Airway epithelial cell (primary cell): Measurements from ENCODE around the gene RND2. TPM values are rescaled to one million over a fixed set of nuclear protein-coding genes. Genes with fewer than 3 reads are reported as not detected.

Source experiments
- total RNA-seq: library from RNA; depleted of rRNA; stranded (reverse); fragments of >200 nt; gene quantifications from 2 replicates; pipeline ENCODE4 v1.2.3, GENCODE V29; 2015

The RND2 gene, protein sequence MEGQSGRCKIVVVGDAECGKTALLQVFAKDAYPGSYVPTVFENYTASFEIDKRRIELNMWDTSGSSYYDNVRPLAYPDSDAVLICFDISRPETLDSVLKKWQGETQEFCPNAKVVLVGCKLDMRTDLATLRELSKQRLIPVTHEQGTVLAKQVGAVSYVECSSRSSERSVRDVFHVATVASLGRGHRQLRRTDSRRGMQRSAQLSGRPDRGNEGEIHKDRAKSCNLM
- under 0.01 and 0.21 TPM in 2 replicates for total RNA-seq

DNA sequence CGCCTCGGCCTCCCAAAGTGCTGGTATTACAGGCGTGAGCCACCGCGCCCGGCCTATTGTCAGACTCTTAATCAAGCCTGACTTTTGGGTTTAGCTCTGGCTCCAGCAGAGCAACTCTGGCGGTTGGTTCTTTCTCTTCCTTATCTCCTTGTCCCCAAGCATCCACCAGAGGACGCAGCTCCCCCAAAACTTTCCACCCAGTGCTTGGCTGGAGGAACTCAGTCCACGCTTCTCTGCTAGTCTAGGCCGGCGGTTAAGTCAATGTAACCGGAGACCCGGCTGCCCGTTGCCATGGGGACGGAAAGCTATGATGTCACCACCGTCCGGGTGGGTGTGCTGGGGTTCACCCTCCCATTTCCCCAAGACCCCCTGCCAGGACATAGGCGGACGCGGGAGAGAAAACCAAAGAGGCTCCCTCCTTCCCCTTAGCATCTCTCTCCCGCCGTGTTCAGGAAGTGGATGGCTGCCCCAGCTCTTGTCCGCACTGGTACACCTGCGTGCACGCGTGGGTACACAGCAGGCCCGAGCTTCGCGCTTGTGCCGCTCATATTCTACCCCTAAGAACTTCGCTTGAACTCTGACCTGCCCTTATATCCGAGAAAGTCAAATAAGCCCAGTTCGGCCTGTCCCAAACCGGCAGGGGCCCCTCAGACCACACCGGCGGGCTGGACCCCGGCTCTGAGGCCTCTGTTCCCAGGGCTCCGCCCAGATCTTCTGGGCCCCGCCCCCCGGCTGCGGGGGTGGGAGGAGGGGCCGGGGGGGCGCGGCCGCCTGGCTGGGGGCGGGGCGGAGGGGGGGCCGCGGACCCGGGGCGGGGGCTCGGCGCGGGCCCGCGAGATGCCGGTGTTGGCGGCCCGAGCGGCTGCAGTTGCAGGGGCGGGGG is at the start of gene RND2:
RND2 (plus strand) TSS at position 825 of the 883 bp plus-strand sequence. CDS start 117 bp downstream, outside the sequence.

DNA sequence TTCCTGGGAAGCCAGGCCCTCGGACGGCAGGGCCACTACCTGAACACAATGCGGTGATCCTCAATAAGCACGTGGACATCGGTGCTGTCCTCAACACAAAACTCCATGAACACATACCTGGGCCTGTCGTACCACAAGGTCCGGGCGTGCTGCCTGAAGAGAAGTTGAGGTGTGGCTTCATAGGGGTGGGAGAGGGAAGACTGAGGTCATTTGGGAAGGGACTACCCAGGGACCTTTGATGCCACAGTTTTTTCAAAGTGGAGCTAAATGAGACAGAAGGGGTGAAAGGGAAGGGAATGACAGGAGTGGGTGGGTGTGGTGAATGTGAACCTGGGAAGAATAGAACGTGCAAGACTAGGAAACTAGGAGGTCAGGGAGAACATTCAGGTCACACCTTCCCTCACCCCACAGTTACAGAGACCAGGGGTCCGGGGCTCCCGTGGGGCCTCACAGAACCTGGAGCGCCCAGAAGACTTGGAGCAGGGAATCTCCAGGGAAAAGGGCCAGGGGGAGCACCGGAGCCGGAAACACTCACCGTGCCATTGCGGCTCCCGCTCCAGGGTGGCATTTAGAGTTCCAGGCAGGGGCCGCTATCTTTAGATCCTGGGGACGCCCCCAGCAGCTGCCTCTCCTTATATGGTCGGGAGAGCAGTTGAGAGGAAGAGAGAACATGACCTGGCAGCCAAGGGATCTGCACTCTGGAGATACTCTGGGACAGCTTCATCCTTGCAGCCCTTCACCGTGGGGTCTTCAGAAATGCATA is 45.3 kb upstream of the RND2 start, which contains the start of gene PTGES3L:
PTGES3L (minus strand) TSS at position 570 of the 763 bp plus-strand sequence; CDS start at position 543, 27 bp downstream.

DNA sequence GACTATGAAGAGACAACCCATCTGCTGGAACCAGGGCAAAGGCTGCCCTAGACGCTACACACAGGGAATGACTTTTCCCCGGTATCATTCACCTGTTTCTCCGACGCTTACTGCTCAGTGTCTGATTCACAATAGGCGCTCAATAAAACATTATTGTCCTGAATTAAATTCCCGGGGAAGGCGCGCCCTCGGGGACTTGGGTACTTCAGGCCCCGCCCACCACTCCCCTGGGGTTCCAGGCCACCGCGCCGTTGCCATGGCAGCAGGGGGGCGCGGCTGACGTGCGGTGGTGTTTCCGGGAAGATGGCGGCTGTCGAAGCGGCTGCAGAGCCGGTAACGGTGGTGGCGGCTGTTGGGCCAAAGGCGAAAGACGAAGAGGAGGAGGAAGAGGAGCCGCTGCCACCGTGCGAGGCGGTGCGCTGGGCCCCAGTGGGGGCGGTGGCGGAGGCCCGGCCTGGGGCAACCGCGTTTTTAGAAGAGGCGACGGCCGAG is 44.7 kb upstream of the RND2 start, which contains the start of gene RUNDC1:
RUNDC1 (plus strand) TSS at position 292 of the 492 bp plus-strand sequence; CDS start at position 304, 12 bp downstream.

DNA sequence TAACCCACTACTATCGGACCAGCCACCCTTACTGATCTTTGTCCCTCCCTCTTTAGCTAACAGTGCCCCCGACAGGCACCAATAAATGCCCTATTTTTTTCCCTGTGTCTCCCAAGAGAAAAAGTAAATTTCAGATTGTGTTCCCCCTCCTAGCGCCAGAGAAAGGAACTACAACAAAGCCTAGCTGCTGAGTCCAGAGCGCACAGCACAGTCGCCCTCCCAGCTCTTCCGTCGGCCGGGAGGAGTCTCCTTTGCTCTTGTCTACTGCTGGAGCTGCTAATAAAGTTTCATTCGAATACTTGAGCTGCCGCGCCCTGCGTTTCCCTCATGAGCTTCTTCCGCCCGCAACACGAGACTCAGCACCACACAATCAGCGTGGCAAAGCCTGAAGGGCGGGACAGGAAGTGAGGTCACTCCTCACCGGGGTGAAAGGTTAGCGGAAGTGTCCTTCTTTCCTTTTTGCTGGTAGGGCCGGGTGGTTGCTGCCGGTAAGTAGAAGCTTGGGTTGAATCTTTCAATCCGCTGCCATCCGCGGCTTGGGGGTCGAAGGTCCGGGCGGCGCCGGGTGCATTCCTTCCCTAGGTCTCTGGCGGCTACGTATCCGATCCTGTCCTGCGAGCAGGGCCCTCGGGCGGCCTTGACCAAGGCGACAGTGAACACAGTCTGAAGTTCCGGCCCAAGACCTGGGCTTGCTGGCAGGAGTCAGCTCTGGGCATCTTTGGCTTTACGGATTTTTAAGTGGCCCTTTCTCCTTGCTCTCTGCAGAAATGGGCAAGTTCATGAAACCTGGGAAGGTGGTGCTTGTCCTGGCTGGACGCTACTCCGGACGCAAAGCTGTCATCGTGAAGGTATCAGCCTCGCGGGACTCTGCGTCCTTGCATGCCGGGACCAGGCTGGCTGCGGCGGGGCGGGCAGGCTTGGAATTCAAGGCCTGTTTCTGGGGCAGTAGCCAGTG is 26.8 kb upstream of the RND2 start, which contains the start of gene RPL27:
RPL27 (plus strand) TSS at position 436 of the 955 bp plus-strand sequence; CDS start at position 768, 332 bp downstream.

DNA sequence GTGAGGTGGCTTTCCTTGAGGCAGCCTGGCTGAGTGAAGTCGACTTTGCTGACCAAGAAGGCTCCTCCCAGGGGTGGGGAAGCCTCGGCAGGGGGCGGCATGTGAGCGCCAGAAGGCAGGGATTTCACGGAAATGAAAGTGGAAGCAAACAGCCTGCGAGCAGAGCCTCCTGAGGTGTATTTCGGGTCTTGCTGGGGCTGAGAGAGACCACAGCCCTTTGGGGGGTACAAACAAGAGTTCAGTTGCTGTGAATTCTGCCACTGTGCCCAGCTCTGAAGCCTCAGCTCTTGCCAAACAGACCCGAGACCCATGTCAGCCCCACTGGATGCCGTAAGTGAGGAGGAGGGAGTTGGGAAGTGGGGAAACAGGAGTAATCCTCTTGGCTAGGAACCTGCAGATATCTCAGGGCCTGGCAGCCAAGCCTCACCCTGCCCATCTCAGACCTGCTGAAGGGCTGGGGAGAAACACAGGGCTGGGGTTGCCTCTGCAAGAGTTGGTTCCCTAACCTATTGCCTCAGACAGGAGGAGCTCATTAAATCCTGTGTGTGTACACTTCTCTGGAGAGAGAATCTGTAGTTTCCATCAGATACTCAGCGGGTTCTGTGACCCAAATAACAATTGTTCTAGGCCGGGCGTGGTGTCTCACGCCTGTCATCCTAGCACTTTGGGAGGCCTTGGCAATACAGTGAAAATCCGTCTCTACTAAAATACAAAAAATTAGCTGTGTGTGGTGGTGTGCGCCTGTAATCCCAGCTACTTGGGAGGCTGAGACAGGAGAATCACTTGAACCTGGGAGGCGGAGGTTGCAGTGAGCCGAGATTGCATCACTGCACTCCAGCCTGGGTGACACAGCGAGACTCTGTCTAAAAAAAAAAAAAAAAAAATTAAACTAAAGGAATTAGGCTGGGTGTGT is 18.1 kb upstream of the RND2 start, which contains the start of gene IFI35:
IFI35 (plus strand) TSS at position 146 of the 913 bp plus-strand sequence; CDS start at position 310, 164 bp downstream.

DNA sequence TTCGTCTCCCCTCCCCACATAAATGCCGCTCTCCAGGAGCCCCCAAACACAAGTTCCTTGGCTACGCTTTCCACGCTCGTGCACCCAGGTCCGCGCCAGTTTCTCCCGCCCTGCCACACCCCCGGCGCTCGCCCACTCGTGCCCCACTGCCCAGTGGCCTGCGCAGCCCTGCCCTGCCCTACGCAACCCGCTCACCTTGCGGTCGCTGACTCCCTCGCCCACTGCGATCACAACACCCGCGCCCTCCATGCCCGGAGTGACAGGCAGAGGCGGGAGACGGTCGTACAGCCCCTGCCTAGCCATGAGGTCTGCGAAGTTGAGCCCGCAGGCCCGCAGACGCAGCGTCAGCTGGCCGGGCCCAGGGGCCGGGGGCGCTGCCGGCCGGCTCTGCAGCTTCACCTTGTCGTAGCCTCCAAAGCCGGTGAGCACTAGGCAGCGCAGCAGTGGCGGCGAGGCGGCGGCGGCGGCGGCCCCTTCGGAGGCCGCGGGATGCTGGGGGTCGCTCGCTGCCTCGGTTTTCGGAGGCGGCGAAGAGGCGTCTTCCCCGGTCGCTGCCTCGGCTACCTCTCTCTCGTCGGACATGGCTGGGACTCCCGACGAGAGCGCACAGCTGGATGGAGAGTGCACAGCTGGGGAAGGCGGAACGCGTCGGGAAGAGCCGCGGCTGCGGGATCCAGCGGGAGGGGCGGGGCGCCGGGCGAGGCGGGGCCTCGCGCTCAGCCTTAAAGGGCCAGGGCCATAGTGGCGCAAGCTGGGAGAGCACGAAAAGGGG is 3.1 kb upstream of the RND2 start, which contains the start of gene VAT1:
VAT1 (minus strand) TSS at position 645 of the 772 bp plus-strand sequence; CDS start at position 582, 63 bp downstream.

Other genes starting within 250 kb of the RND2 start
- 0.09 TPM in 1 of 2 replicates, not detected in the other for gene WNK4, start 244.6 kb upstream of the RND2 start, total RNA-seq
- 78.8 and 81.6 TPM in 2 replicates for gene COA3, start 226.5 kb upstream of the RND2 start, total RNA-seq
- gene CNTD1, start 226.4 kb upstream of the RND2 start, total RNA-seq: 0.07 TPM in 1 of 2 replicates, not detected in the other
- 76.7 and 84.6 TPM in 2 replicates for gene BECN1, start 200.9 kb upstream of the RND2 start, total RNA-seq
- 122 and 130 TPM in 2 replicates for gene PSME3, start 191.8 kb upstream of the RND2 start, total RNA-seq
- 0.14 and 0.92 TPM in 2 replicates for gene AOC2, start 180.7 kb upstream of the RND2 start, total RNA-seq
- under 0.01 and 0.07 TPM in 2 replicates for gene AOC3, start 174.0 kb upstream of the RND2 start, total RNA-seq
- gene G6PC1, start 124.4 kb upstream of the RND2 start, total RNA-seq: not detected in 2 replicates
- gene AARSD1, start 60.8 kb upstream of the RND2 start, total RNA-seq: 29.7 and 38.9 TPM in 2 replicates
- 0.28 and 0.49 TPM in 2 replicates for gene PTGES3L, start 45.2 kb upstream of the RND2 start, total RNA-seq
- gene RUNDC1, start 44.7 kb upstream of the RND2 start, total RNA-seq: 8.7 and 12.2 TPM in 2 replicates
- 1,265 and 2,388 TPM in 2 replicates for gene RPL27, start 26.8 kb upstream of the RND2 start, total RNA-seq
- gene IFI35, start 18.4 kb upstream of the RND2 start, total RNA-seq: 3.0 and 4.9 TPM in 2 replicates
- gene VAT1, start 2.8 kb upstream of the RND2 start, total RNA-seq: 96.8 and 127 TPM in 2 replicates
- gene BRCA1, start 100.1 kb downstream of the RND2 start, total RNA-seq: 17.7 and 20.7 TPM in 2 replicates
- gene NBR1, start 146.0 kb downstream of the RND2 start, total RNA-seq: 35.2 and 49.7 TPM in 2 replicates
- 0.70 and 0.85 TPM in 2 replicates for gene TMEM106A, start 186.6 kb downstream of the RND2 start, total RNA-seq
- not detected in 2 replicates for gene CCDC200, start 203.4 kb downstream of the RND2 start, total RNA-seq
- not detected in 2 replicates for gene RNU2-1, start 208.7 kb downstream of the RND2 start, total RNA-seq